ENCODE data around the gene DYNC1I1. TPM values are rescaled to one million over a fixed set of nuclear protein-coding genes. Genes with fewer than 3 reads are reported as not detected.

DYNC1I1 gene
- total and polyA plus RNA-seq, 3 experiments from 2014 or later: not detected

DNA sequence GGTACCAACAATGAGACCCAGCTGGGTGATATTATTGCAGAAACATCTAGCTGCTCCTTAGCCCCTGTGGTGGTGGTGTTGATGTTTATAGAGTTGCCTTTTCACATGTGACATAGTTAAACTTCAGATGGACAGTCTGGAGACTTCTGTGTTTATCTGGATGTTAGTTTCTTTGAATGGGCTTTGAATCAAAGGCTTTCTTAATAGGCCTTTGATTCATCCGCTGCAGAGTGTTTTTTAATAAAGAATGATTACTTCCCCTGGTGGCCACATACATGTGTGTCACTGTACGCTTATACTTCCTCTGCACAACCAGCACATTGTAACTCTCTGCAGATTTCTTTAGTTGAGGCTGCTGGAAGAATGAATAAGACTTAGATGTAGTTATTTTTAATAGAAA, 221.0 kb downstream of the DYNC1I1 start:
- no peaks in the 10 kb centered on the region for H3K4me1 Mint-ChIP-seq

DNA sequence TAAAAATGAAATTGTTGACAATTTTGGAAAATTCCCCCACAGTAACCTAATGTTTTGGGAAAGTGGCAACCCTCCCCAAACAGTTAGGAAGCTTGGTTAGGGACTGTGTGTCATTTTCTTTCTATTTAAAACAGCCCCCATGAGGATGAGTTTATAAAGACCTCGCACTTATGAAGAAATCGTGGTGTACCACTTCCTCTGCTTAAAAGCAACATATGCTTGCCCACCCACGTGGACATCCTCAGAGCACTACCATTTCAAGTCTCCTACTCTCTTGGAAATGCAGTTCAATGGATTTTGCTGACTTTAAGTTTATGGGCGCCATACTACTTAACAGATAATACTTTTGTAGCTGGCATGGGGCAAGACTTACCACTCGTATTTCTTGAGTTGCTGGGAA, 223.8 kb downstream of the DYNC1I1 start:
- H3K4me3 ChIP-seq (ENCODE audit: low read length): no peak overlapping the region
- POLR2A ChIA-PET: no interaction called here
- DNase-seq: no peak
- no peaks in the 10 kb centered on the region for H3K27me3 ChIP-seq (ENCODE audit: insufficient read depth, low read length, poor library complexity, severe bottlenecking)
- peaks cover 8 to 12% of the 10 kb centered on the region in 2 donors for H3K27me3 Mint-ChIP-seq
- H3K9me3 Mint-ChIP-seq: peaks cover 0 to 2% (median 0%) of the 10 kb centered on the region in 5 donors
- no peaks in the 10 kb centered on the region for H3K36me3 Mint-ChIP-seq
- no peaks in the 10 kb centered on the region for H3K9me3 ChIP-seq (ENCODE audit: low read length)
- H3K4me3 Mint-ChIP-seq: no peak overlapping the region
- no peaks in the 10 kb centered on the region for H3K4me1 ChIP-seq (ENCODE audit: insufficient read depth, low read length)
- no peaks in the 10 kb centered on the region for H3K4me1 Mint-ChIP-seq
- no peak overlapping the region for H3K27ac Mint-ChIP-seq
- H3K36me3 ChIP-seq (ENCODE audit: insufficient read depth, low read length): no peaks in the 10 kb centered on the region
- CTCF ChIA-PET: no interaction called here
- no peak overlapping the region for H3K27ac ChIP-seq (ENCODE audit: low read depth, low read length)

More for the DNA sequence above, 221.0 kb downstream of the DYNC1I1 start:
- Mint-ChIP-seq H3K9me3 (peaks cover 0 to 2% (median 0%) of the 10 kb centered on the region in 5 donors), H3K27ac (no peak overlapping the region), H3K36me3 (no peaks in the 10 kb centered on the region), H3K27me3 (peaks cover 5 to 29% of the 10 kb centered on the region in 2 donors), H3K4me3 (no peak overlapping the region)
- no peak overlapping the region for H3K27ac ChIP-seq (ENCODE audit: low read depth, low read length)
- H3K27me3 ChIP-seq (ENCODE audit: insufficient read depth, low read length, poor library complexity, severe bottlenecking): no peaks in the 10 kb centered on the region
- no peaks in the 10 kb centered on the region for H3K4me1 ChIP-seq (ENCODE audit: insufficient read depth, low read length)
- POLR2A ChIA-PET: no interaction called here
- H3K9me3 ChIP-seq (ENCODE audit: low read length): no peaks in the 10 kb centered on the region
- CTCF ChIA-PET: no interaction called here
- DNase-seq: no peak
- H3K4me3 ChIP-seq (ENCODE audit: low read length): no peak overlapping the region
- H3K36me3 ChIP-seq (ENCODE audit: insufficient read depth, low read length): no peaks in the 10 kb centered on the region

GRCh38 chr7:95996886-95997285, 224.5 kb downstream of the DYNC1I1 start:
- CTCF ChIA-PET: no interaction called here
- Mint-ChIP-seq H3K9me3 (peaks cover 0 to 2% (median 0%) of the 10 kb centered on the region in 5 donors), H3K27me3 (peaks cover 8 to 12% of the 10 kb centered on the region in 2 donors), H3K36me3 (no peaks in the 10 kb centered on the region), H3K27ac (no peak overlapping the region), H3K4me3 (no peak overlapping the region), H3K4me1 (no peaks in the 10 kb centered on the region)
- Histone ChIP-seq H3K4me1 (ENCODE audit: insufficient read depth, low read length) (no peaks in the 10 kb centered on the region), H3K36me3 (ENCODE audit: insufficient read depth, low read length) (no peaks in the 10 kb centered on the region), H3K4me3 (ENCODE audit: low read length) (no peak overlapping the region), H3K9me3 (ENCODE audit: low read length) (no peaks in the 10 kb centered on the region), H3K27ac (ENCODE audit: low read depth, low read length) (no peak overlapping the region), H3K27me3 (ENCODE audit: insufficient read depth, low read length, poor library complexity, severe bottlenecking) (no peaks in the 10 kb centered on the region)
- POLR2A ChIA-PET: no interaction called here
- no peak for DNase-seq

DNA sequence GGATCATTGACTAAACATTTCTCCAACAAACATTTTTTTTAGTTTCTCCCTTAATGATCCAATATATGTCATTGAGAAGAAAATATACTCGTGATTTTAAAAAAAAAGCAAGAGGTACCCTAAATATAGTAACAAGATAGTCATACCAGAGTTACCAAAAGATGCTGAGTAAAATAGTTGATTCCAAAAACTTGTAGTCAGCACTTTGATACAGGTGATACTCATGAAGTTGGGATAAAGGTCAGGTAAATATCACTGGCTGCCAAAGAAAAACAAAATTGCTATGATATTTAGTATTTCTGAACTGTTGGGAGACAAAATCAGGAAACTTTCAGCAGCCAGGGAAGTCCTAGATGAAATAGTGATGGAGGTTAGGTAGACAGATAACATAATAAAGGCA, 225.3 kb downstream of the DYNC1I1 start:
- H3K27ac ChIP-seq (ENCODE audit: low read depth, low read length): no peak overlapping the region
- no peaks in the 10 kb centered on the region for H3K4me1 Mint-ChIP-seq
- DNase-seq: no peak
- H3K9me3 ChIP-seq (ENCODE audit: low read length): no peaks in the 10 kb centered on the region
- H3K4me3 ChIP-seq (ENCODE audit: low read length): no peak overlapping the region
- H3K4me1 ChIP-seq (ENCODE audit: insufficient read depth, low read length): no peaks in the 10 kb centered on the region
- no peaks in the 10 kb centered on the region for H3K27me3 ChIP-seq (ENCODE audit: insufficient read depth, low read length, poor library complexity, severe bottlenecking)
- no peak overlapping the region for H3K4me3 Mint-ChIP-seq
- H3K36me3 ChIP-seq (ENCODE audit: insufficient read depth, low read length): no peaks in the 10 kb centered on the region
- H3K9me3 Mint-ChIP-seq: peaks cover 0 to 2% (median 0%) of the 10 kb centered on the region in 5 donors
- no peaks in the 10 kb centered on the region for H3K36me3 Mint-ChIP-seq
- POLR2A ChIA-PET: no interaction called here
- peaks cover 8 to 9% of the 10 kb centered on the region in 2 donors for H3K27me3 Mint-ChIP-seq
- CTCF ChIA-PET: no interaction called here
- no peak overlapping the region for H3K27ac Mint-ChIP-seq

GRCh38 chr7:95999481-95999880, 227.1 kb downstream of the DYNC1I1 start:
- Histone ChIP-seq H3K27me3 (ENCODE audit: insufficient read depth, low read length, poor library complexity, severe bottlenecking) (no peaks in the 10 kb centered on the region), H3K9me3 (ENCODE audit: low read length) (no peaks in the 10 kb centered on the region), H3K4me1 (ENCODE audit: insufficient read depth, low read length) (no peaks in the 10 kb centered on the region), H3K27ac (ENCODE audit: low read depth, low read length) (no peak overlapping the region), H3K4me3 (ENCODE audit: low read length) (no peak overlapping the region), H3K36me3 (ENCODE audit: insufficient read depth, low read length) (no peaks in the 10 kb centered on the region)
- Mint-ChIP-seq H3K27ac (no peak overlapping the region), H3K36me3 (no peaks in the 10 kb centered on the region), H3K9me3 (peaks cover 0 to 2% (median 0%) of the 10 kb centered on the region in 5 donors), H3K4me1 (no peaks in the 10 kb centered on the region), H3K4me3 (no peak overlapping the region), H3K27me3 (peaks cover 3 to 6% of the 10 kb centered on the region in 2 donors)
- POLR2A ChIA-PET: no interaction called here
- CTCF ChIA-PET: no interaction called here
- no peak for DNase-seq

DNA sequence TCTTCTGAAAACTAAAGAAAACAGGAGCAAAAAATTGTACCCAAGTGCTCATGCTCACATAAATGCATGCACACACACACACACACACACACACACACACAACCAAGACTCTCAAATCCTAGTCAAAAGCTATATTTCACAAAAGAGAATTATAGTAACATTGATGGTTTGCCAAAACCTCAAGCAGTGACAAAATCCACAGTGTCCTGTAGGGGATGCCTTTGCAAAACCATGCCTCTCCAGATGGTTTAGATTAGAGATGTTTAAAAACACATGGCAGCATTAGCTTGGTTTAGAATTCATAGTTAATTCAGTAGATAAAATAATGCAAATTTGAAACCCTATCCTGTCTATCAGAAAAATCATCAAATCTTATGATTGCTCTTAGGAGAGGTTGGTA, 232.2 kb downstream of the DYNC1I1 start:
- Histone ChIP-seq H3K4me3 (ENCODE audit: low read length) (no peak overlapping the region), H3K4me1 (ENCODE audit: insufficient read depth, low read length) (no peaks in the 10 kb centered on the region), H3K9me3 (ENCODE audit: low read length) (no peaks in the 10 kb centered on the region), H3K27ac (ENCODE audit: low read depth, low read length) (no peak overlapping the region), H3K27me3 (ENCODE audit: insufficient read depth, low read length, poor library complexity, severe bottlenecking) (no peaks in the 10 kb centered on the region), H3K36me3 (ENCODE audit: insufficient read depth, low read length) (no peaks in the 10 kb centered on the region)
- no peak for DNase-seq
- H3K9me3 Mint-ChIP-seq: no peaks in the 10 kb centered on the region
- no peaks in the 10 kb centered on the region for H3K36me3 Mint-ChIP-seq
- no peak overlapping the region for H3K4me3 Mint-ChIP-seq
- no peaks in the 10 kb centered on the region for H3K4me1 Mint-ChIP-seq
- ChIA-PET CTCF (no interaction called here), POLR2A (no interaction called here)
- peaks cover 4 to 7% of the 10 kb centered on the region in 2 donors for H3K27me3 Mint-ChIP-seq
- no peak overlapping the region for H3K27ac Mint-ChIP-seq

DNA sequence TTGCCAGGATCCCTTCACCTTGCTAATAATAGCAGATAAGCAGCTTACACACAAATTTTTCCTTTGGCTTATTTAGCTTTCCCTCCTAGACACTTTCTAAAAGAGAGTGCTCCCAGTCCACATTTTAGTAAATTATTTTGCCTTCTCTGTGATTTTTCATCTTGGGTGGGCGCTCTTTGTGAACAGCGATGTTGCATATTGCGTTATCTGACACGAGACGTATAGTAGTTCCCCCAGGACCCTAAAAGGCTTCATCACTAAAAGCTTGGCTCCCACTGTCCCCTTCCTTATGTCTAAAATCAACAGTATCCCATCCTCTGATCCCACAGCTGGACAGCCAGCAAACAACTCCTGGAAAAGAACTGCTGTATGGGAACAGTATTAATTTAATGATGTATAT, 232.9 kb downstream of the DYNC1I1 start:
- CTCF ChIA-PET: no interaction called here
- Histone ChIP-seq H3K36me3 (ENCODE audit: insufficient read depth, low read length) (no peaks in the 10 kb centered on the region), H3K9me3 (ENCODE audit: low read length) (no peaks in the 10 kb centered on the region), H3K27ac (ENCODE audit: low read depth, low read length) (no peak overlapping the region), H3K4me3 (ENCODE audit: low read length) (no peak overlapping the region), H3K4me1 (ENCODE audit: insufficient read depth, low read length) (no peaks in the 10 kb centered on the region), H3K27me3 (ENCODE audit: insufficient read depth, low read length, poor library complexity, severe bottlenecking) (no peaks in the 10 kb centered on the region)
- POLR2A ChIA-PET: no interaction called here
- Mint-ChIP-seq H3K27ac (no peak overlapping the region), H3K4me3 (no peak overlapping the region), H3K36me3 (no peaks in the 10 kb centered on the region), H3K27me3 (peaks cover 4 to 9% of the 10 kb centered on the region in 2 donors), H3K9me3 (no peaks in the 10 kb centered on the region), H3K4me1 (no peaks in the 10 kb centered on the region)
- DNase-seq: no peak

- Histone ChIP-seq H3K27me3 (ENCODE audit: insufficient read depth, low read length, poor library complexity, severe bottlenecking) (no peaks in the 10 kb centered on the region), H3K9me3 (ENCODE audit: low read length) (no peaks in the 10 kb centered on the region), H3K4me3 (ENCODE audit: low read length) (no peak overlapping the region), H3K27ac (ENCODE audit: low read depth, low read length) (no peak overlapping the region), H3K4me1 (ENCODE audit: insufficient read depth, low read length) (no peaks in the 10 kb centered on the region), H3K36me3 (ENCODE audit: insufficient read depth, low read length) (no peaks in the 10 kb centered on the region)
- DNase-seq: no peak
- ChIA-PET POLR2A (no interaction called here), CTCF (no interaction called here)
- peaks cover 3 to 22% of the 10 kb centered on the region in 2 donors for H3K27me3 Mint-ChIP-seq
- no peak overlapping the region for H3K27ac Mint-ChIP-seq
- H3K9me3 Mint-ChIP-seq: peaks cover 0 to 4% (median 2%) of the 10 kb centered on the region in 5 donors
- no peaks in the 10 kb centered on the region for H3K4me1 Mint-ChIP-seq
- no peak overlapping the region for H3K4me3 Mint-ChIP-seq
- no peaks in the 10 kb centered on the region for H3K36me3 Mint-ChIP-seq
These were observed 236.8 kb downstream of the DYNC1I1 start for GRCh38 chr7:96009148-96009547.

GRCh38 chr7:96013836-96014235, 241.5 kb downstream of the DYNC1I1 start:
- H3K9me3 Mint-ChIP-seq: peaks cover 0 to 4% (median 2%) of the 10 kb centered on the region in 5 donors
- POLR2A ChIA-PET: no interaction called here
- H3K9me3 ChIP-seq (ENCODE audit: low read length): no peaks in the 10 kb centered on the region

More at GRCh38 chr7:96013836-96014235, 241.5 kb downstream of the DYNC1I1 start:
- H3K27me3 Mint-ChIP-seq: peaks cover 5 to 36% of the 10 kb centered on the region in 2 donors
- no peak for DNase-seq
- no peaks in the 10 kb centered on the region for H3K36me3 ChIP-seq (ENCODE audit: insufficient read depth, low read length)
- no peak overlapping the region for H3K4me3 Mint-ChIP-seq
- H3K4me3 ChIP-seq (ENCODE audit: low read length): no peak overlapping the region
- no peaks in the 10 kb centered on the region for H3K27me3 ChIP-seq (ENCODE audit: insufficient read depth, low read length, poor library complexity, severe bottlenecking)
- H3K36me3 Mint-ChIP-seq: no peaks in the 10 kb centered on the region
- no peak overlapping the region for H3K27ac Mint-ChIP-seq
- H3K4me1 Mint-ChIP-seq: no peaks in the 10 kb centered on the region
- H3K4me1 ChIP-seq (ENCODE audit: insufficient read depth, low read length): no peaks in the 10 kb centered on the region
- CTCF ChIA-PET: no interaction called here
- no peak overlapping the region for H3K27ac ChIP-seq (ENCODE audit: low read depth, low read length)

Measured in CD8-positive, alpha-beta memory T cell (primary cell).